OCI-LY7 (cell line): ENCODE measurements around the gene POLD2. TPM values are rescaled to one million over a fixed set of nuclear protein-coding genes. Genes with fewer than 3 reads are reported as not detected.

Experiments used
- BruUV-seq: library from RNA; stranded (reverse); fragments of 400-500 nt; replicated peaks from 2 replicates; lab custom pipeline; 2021; lab: Mats Ljungman, UMichigan
- CTCF ChIA-PET: fragments of 300-600 bp; sonication (Branson Sonifier 250); formaldehyde crosslinking; loops from one replicate; lab custom pipeline; 2022; ENCODE audit warnings: antibody characterized with exemption; ENCODE audit not compliant: unreplicated experiment; lab: Charles Lee
- POLR2A ChIA-PET: fragments of 300-600 bp; sonication (Branson Sonifier 250); formaldehyde crosslinking; loops from one replicate; lab custom pipeline; 2022; ENCODE audit warnings: antibody characterized with exemption; lab: Charles Lee
- DNase-seq: peaks from one replicate; pipeline ENCODE4 v3.0.0-alpha.2; 2015; ENCODE audit warnings: low spot score
- H2AFZ ChIP-seq: fragments of 200-600 bp; sonication (generic), shearing (Covaris generic); 2 replicates; pipeline ENCODE4 v1.6.1; 2014; ENCODE audit warnings: mild to moderate bottlenecking, antibody characterized with exemption, low read length, moderate library complexity
- H3K27ac ChIP-seq: fragments of 200-600 bp; sonication (generic); 2 replicates; pipeline ENCODE4 v1.5.1; 2014; ENCODE audit warnings: mixed run types, low read depth, mild to moderate bottlenecking, moderate library complexity, low read length, inconsistent platforms; ENCODE audit not compliant: poor library complexity, severe bottlenecking
- H3K36me3 ChIP-seq: fragments of 200-600 bp; sonication (generic); 2 replicates; pipeline ENCODE4 v1.6.1; 2014; ENCODE audit warnings: mild to moderate bottlenecking, antibody characterized with exemption, low read length, moderate library complexity, mixed read lengths; ENCODE audit not compliant: insufficient read depth
- H3K4me1 ChIP-seq: fragments of 200-600 bp; sonication (generic); 2 replicates; pipeline ENCODE4 v1.5.1; 2014; ENCODE audit warnings: mild to moderate bottlenecking, low read length; ENCODE audit not compliant: insufficient read depth, poor library complexity, severe bottlenecking
- H3K4me2 ChIP-seq: fragments of 200-600 bp; sonication (generic); 2 replicates; pipeline ENCODE4 v1.6.1; 2014; ENCODE audit warnings: mild to moderate bottlenecking, low read length
- H3K4me3 ChIP-seq: fragments of 200-600 bp; sonication (generic); 2 replicates; pipeline ENCODE4 v1.5.1; 2014; ENCODE audit warnings: mild to moderate bottlenecking, low read depth, low read length; ENCODE audit not compliant: poor library complexity, severe bottlenecking
- H3K79me2 ChIP-seq: fragments of 200-600 bp; sonication (generic); 2 replicates; pipeline ENCODE4 v1.6.1; 2016; ENCODE audit warnings: low read depth, mild to moderate bottlenecking, low read length, moderate library complexity, mixed read lengths; ENCODE audit not compliant: insufficient read depth
- H3K9me2 ChIP-seq: fragments of 200-600 bp; sonication (generic); 2 replicates; pipeline ENCODE4 v1.6.1; 2016; ENCODE audit warnings: mild to moderate bottlenecking, low read length, mixed read lengths; ENCODE audit not compliant: insufficient read depth
- H3K9me3 ChIP-seq: fragments of 200-600 bp; sonication (generic); 2 replicates; pipeline ENCODE4 v1.6.1; 2014; ENCODE audit warnings: mild to moderate bottlenecking, mixed run types, low read length, mixed read lengths
- H4K20me1 ChIP-seq: fragments of 200-600 bp; sonication (generic); 2 replicates; pipeline ENCODE4 v1.6.1; 2014; ENCODE audit warnings: mild to moderate bottlenecking, antibody characterized with exemption, low read length, moderate library complexity, mixed read lengths; ENCODE audit not compliant: insufficient read depth
- EZH2phosphoT487 ChIP-seq: fragments of 200-600 bp; sonication (generic); IDR thresholded peaks from 2 replicates; pipeline ENCODE4 v1.6.1; 2018; ENCODE audit warnings: low read depth, borderline replicate concordance, mild to moderate bottlenecking, mixed run types, antibody characterized with exemption, low read length, moderate library complexity, mixed read lengths
- intact Hi-C: fragments of 100-400 bp; cut with micrococcal nuclease; formaldehyde crosslinking; loops from one replicate; pipeline ENCODE4 v1.10.0; 2022; ENCODE audit not compliant: unreplicated experiment
- total RNA-seq, 2 experiments: library from RNA; depleted of rRNA in 1 of 2; stranded (reverse); fragments of >200 nt in 1 of 2; shearing (Covaris generic) in 1 of 2; gene quantifications; 2 replicates each; pipeline ENCODE4 v1.2.3, GENCODE V29; 2014 to 2022
- TF ChIP-seq, protein P1 (sequence below): fragments of 200-600 bp; sonication (generic); conservative IDR thresholded peaks from 2 replicates; pipeline ENCODE4 v1.5.1; 2014; ENCODE audit warnings: mild to moderate bottlenecking, antibody characterized with exemption, low read length, moderate library complexity, mixed read lengths

Gene POLD2
- total RNA-seq, 2 experiments from 2014 or later, result 230 to 261 TPM

DNA sequence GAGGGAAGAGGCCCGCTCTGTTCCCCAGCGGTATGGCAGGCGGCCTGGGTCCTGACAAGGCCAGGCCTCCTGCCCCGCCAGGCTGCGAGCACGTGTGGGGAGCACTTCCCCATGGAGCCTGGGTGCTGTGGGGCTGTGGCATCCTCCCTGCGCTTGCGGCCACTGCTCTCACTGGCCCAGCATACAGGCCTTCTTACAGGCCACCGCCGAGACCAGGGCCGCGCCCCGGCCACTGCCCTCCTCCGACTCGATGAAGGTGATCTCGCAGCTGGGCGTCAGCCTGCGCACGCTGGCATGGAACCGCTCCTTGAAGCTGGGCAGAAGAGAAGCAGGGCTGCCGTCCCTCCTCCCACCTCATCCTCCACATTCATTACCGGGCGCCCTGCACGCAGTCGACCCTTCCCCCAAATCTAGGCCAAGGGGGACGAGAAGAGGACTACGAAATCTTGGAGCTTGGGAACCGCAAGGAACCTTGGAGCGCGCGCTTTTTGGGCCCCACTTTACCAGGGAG, 21.7 kb upstream of the POLD2 start:
- no peak for DNase-seq
- no peaks in the 10 kb centered on the region for H3K4me1 ChIP-seq
- H3K4me3 ChIP-seq, result no peak overlapping the region
- TF ChIP-seq, protein P1, sequence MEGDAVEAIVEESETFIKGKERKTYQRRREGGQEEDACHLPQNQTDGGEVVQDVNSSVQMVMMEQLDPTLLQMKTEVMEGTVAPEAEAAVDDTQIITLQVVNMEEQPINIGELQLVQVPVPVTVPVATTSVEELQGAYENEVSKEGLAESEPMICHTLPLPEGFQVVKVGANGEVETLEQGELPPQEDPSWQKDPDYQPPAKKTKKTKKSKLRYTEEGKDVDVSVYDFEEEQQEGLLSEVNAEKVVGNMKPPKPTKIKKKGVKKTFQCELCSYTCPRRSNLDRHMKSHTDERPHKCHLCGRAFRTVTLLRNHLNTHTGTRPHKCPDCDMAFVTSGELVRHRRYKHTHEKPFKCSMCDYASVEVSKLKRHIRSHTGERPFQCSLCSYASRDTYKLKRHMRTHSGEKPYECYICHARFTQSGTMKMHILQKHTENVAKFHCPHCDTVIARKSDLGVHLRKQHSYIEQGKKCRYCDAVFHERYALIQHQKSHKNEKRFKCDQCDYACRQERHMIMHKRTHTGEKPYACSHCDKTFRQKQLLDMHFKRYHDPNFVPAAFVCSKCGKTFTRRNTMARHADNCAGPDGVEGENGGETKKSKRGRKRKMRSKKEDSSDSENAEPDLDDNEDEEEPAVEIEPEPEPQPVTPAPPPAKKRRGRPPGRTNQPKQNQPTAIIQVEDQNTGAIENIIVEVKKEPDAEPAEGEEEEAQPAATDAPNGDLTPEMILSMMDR, result no peak
- TF ChIP-seq EZH2phosphoT487, result no peak
- CTCF ChIA-PET, result no interaction called here
- H4K20me1 ChIP-seq, result no peaks in the 10 kb centered on the region
- H3K79me2 ChIP-seq, result no peaks in the 10 kb centered on the region
- H3K4me2 ChIP-seq, result no peak overlapping the region
- intact Hi-C loops, result no loop called here
- no peaks in the 10 kb centered on the region for H3K9me3 ChIP-seq
- no peaks in the 10 kb centered on the region for H3K36me3 ChIP-seq
- no peak overlapping the region for H2AFZ ChIP-seq
- no peak overlapping the region for H3K27ac ChIP-seq
- POLR2A ChIA-PET, result no interaction called here
- no TSS peak for BruUV-seq
- H3K9me2 ChIP-seq, result no peaks in the 10 kb centered on the region

DNA sequence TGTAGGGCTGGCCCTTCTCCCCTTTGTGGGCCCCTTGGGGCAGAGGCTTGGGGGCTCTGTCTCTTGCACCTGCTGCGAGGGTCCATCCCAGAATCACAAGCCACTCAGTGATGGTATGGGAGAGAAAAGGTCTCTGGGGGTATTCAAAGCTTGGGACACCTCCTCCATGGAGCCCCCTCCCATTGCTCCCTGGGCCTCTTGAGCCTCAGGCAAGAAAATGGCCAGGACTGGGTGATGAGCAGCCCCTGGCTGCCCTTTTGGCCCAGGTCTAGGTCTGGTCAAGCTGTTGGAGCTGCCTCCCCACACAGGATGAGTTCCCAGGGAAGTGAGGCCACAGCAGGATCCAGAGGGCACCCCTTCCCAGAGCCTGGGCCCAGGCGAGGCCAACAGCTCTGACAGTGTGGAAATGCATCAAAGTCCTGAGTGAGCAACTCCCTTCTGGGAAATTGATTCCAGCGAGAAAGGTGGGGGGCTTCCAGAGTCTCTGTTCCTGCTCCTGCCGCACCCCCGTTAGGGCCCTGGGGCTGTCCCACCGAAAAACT, 21.1 kb upstream of the POLD2 start:
- no peak overlapping the region for H3K4me2 ChIP-seq
- H3K4me1 ChIP-seq, result no peaks in the 10 kb centered on the region
- no peak overlapping the region for H2AFZ ChIP-seq
- H3K36me3 ChIP-seq, result no peaks in the 10 kb centered on the region
- DNase-seq, result no peak
- H3K9me2 ChIP-seq, result no peaks in the 10 kb centered on the region
- H3K27ac ChIP-seq, result no peak overlapping the region
- no peaks in the 10 kb centered on the region for H3K9me3 ChIP-seq
- no peaks in the 10 kb centered on the region for H3K79me2 ChIP-seq
- H3K4me3 ChIP-seq, result no peak overlapping the region
- H4K20me1 ChIP-seq, result no peaks in the 10 kb centered on the region
- TF ChIP-seq, protein P1, result no peak
- no peak for TF ChIP-seq EZH2phosphoT487
- BruUV-seq, result no TSS peak
- intact Hi-C loops, result no loop called here
- POLR2A ChIA-PET, result no interaction called here
- CTCF ChIA-PET, result no interaction called here

DNA sequence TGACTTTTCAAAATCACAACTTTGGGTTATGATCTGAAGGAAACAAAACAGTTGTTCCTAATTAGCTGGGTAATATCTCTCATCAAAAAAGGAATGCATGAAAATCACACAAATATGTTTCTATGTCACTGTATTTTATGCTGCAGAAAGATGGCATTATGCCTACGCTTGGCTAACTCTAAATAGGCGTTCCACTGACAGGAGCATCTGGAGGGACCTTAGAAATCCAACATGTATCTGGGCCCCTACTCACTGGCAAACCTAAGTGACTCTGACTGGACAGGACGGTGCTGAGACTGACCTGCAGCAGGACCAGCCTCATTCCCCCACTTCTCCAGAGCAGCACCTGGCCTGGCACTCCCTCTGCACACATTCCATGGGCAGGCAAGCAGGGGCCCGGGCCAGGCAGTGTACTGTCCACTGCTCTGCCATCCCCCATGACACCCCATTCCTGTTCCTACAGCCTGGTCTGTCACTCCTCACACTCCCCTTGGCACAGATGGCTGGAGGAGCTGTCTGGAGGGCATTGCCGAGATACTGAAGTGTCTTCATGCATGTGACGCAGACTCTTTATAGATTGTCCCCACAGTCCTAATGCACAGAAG, 20.4 kb upstream of the POLD2 start:
- Histone ChIP-seq H3K4me2 (no peak overlapping the region), H3K36me3 (no peaks in the 10 kb centered on the region), H2AFZ (no peak overlapping the region), H3K4me3 (no peak overlapping the region), H3K27ac (no peak overlapping the region), H3K79me2 (no peaks in the 10 kb centered on the region), H3K9me2 (no peaks in the 10 kb centered on the region), H3K9me3 (no peaks in the 10 kb centered on the region), H3K4me1 (no peaks in the 10 kb centered on the region), H4K20me1 (no peaks in the 10 kb centered on the region)
- intact Hi-C loops, result no loop called here
- CTCF ChIA-PET, result no interaction called here
- POLR2A ChIA-PET, result no interaction called here
- no TSS peak for BruUV-seq
- DNase-seq, result no peak
- no peak for TF ChIP-seq EZH2phosphoT487
- TF ChIP-seq, protein P1, result no peak
